K562 (cell line): Measurements from ENCODE around the gene SHROOM3.

Source experiments
- CBX8 ChIP-seq: fragments of 200-600 bp; sonication (generic); IDR thresholded peaks from 2 replicates; pipeline ENCODE4 v1.6.1; 2012; ENCODE audit warnings: borderline replicate concordance, mixed run types, low read depth, mild to moderate bottlenecking, moderate library complexity, mixed read lengths, low read length, control low read depth, inconsistent platforms; ENCODE audit not compliant: poor library complexity, severe bottlenecking; ENCODE audit errors: extremely low read depth
- ZC3H4 ChIP-seq: sonication (generic); formaldehyde crosslinking; IDR thresholded peaks from 2 replicates; pipeline ENCODE4 v1.9.0; 2021; ENCODE audit warnings: missing genetic modification reagents, borderline replicate concordance
- TF ChIP-seq, protein P1 (sequence below), 3 experiments: IDR thresholded peaks in 2 of 3; conservative IDR thresholded peaks in 1 of 3; 2 replicates each; pipeline ENCODE4 v1.5.1; 2011 to 2012; ENCODE audit warnings: low read length in 3 of 3, mild to moderate bottlenecking in 3 of 3, control low read depth in 2 of 3, improper control_type of control experiment in 1 of 3, inconsistent platforms in 1 of 3, low read depth in 1 of 3, mixed read lengths in 1 of 3, moderate library complexity in 1 of 3; ENCODE audit not compliant: insufficient read depth in 2 of 3

DNA sequence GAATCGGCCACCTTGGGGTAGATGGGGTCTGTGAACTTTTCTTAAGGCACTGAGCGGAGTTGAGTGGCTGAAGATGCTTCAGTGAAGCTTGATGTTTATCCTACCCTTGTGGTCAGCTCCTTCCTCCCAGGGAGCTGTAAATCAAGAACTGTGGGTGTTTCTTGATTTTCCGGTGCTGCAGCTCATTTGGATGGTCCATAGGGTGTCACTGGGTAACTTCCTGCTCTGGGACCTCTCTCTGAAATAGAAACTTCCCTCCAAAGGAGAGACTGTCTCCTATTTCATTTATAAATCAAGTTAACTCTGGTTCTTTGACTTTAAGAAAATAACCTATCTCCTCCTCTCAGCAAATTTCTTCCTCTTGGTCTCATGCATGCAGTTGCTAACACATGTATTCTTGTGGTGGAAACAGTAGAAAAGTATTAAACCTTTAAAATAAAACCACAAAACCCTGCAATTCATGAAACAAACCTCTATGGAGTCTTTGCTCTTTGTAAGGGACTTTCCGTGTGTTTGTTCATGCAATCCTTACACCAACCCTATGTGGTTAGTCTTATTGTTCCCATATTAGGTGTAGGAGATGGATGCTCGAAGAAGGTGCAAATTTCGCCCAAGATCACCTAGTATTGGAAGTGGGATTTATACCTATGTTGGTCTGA, 110.3 kb downstream of the SHROOM3 start:
- TF ChIP-seq ZC3H4 (no peak), CBX8 (no peak)
- TF ChIP-seq, protein P1, sequence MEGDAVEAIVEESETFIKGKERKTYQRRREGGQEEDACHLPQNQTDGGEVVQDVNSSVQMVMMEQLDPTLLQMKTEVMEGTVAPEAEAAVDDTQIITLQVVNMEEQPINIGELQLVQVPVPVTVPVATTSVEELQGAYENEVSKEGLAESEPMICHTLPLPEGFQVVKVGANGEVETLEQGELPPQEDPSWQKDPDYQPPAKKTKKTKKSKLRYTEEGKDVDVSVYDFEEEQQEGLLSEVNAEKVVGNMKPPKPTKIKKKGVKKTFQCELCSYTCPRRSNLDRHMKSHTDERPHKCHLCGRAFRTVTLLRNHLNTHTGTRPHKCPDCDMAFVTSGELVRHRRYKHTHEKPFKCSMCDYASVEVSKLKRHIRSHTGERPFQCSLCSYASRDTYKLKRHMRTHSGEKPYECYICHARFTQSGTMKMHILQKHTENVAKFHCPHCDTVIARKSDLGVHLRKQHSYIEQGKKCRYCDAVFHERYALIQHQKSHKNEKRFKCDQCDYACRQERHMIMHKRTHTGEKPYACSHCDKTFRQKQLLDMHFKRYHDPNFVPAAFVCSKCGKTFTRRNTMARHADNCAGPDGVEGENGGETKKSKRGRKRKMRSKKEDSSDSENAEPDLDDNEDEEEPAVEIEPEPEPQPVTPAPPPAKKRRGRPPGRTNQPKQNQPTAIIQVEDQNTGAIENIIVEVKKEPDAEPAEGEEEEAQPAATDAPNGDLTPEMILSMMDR (IDR thresholded peaks at IDR 0.05 in 2 of 3, conservative IDR thresholded peaks at IDR 0.05 in 1 of 3; ENCODE audit: insufficient read depth in 2 of 3, low read depth in 1 of 3, low read length in 3 of 3): no peak
